Osteoblast (primary cell): ENCODE measurements around the gene ABI3BP. TPM values are rescaled to one million over a fixed set of nuclear protein-coding genes. Genes with fewer than 3 reads are reported as not detected.

ENCODE experiments used
- DNase-seq: peaks from one replicate; pipeline ENCODE4 v3.0.0; 2011; ENCODE audit warnings: low spot score, mixed read lengths; ENCODE audit not compliant: insufficient read length; ENCODE audit errors: missing footprints
- H2AFZ ChIP-seq: 2 replicates; pipeline ENCODE4 v1.6.0; 2011; ENCODE audit warnings: mild to moderate bottlenecking, low read length
- H3K27ac ChIP-seq: 2 replicates; pipeline ENCODE4 v1.5.1; 2011; ENCODE audit warnings: mild to moderate bottlenecking, low read depth, low read length, moderate library complexity
- H3K27me3 ChIP-seq: 2 replicates; pipeline ENCODE4 v1.6.0; 2012; ENCODE audit warnings: mild to moderate bottlenecking, control low read depth, inconsistent platforms, low read length, moderate library complexity; ENCODE audit not compliant: insufficient read depth
- H3K36me3 ChIP-seq: 2 replicates; pipeline ENCODE4 v1.5.1; 2011; ENCODE audit warnings: mild to moderate bottlenecking, low read length, control low read depth, moderate library complexity; ENCODE audit not compliant: insufficient read depth
- H3K4me1 ChIP-seq: 2 replicates; pipeline ENCODE4 v1.5.1; 2011; ENCODE audit warnings: mild to moderate bottlenecking, low read length, control low read depth, moderate library complexity; ENCODE audit not compliant: insufficient read depth
- H3K4me2 ChIP-seq: 2 replicates; pipeline ENCODE4 v1.6.0; 2011; ENCODE audit warnings: mild to moderate bottlenecking, low read length; ENCODE audit not compliant: insufficient read depth
- H3K4me3 ChIP-seq: fragments of 200-600 bp; sonication (generic); 3 replicates; pipeline ENCODE4 v1.5.1; 2012; ENCODE audit warnings: mild to moderate bottlenecking, low read length, inconsistent platforms; ENCODE audit not compliant: insufficient read depth
- H3K79me2 ChIP-seq: 2 replicates; pipeline ENCODE4 v1.6.0; 2012; ENCODE audit warnings: mild to moderate bottlenecking, low read length, control low read depth, inconsistent platforms; ENCODE audit not compliant: insufficient read depth
- H3K9me3 ChIP-seq: 2 replicates; pipeline ENCODE4 v1.5.1; 2011; ENCODE audit warnings: low read depth, low read length, control low read depth
- H4K20me1 ChIP-seq: 2 replicates; pipeline ENCODE4 v1.6.0; 2012; ENCODE audit warnings: mild to moderate bottlenecking, low read length, control low read depth; ENCODE audit not compliant: insufficient read depth
- CTCF ChIP-seq: IDR thresholded peaks from 2 replicates; pipeline ENCODE4 v1.5.1; 2011; ENCODE audit warnings: mild to moderate bottlenecking, low read depth, low read length, moderate library complexity; ENCODE audit errors: extremely low read depth
- total RNA-seq: library from RNA; depleted of rRNA; stranded (reverse); fragments of >200 nt; gene quantifications from 2 replicates; pipeline ENCODE4 v1.2.3, GENCODE V29; 2012

ABI3BP gene
- total RNA-seq, 1 donor, result 130 TPM

DNA sequence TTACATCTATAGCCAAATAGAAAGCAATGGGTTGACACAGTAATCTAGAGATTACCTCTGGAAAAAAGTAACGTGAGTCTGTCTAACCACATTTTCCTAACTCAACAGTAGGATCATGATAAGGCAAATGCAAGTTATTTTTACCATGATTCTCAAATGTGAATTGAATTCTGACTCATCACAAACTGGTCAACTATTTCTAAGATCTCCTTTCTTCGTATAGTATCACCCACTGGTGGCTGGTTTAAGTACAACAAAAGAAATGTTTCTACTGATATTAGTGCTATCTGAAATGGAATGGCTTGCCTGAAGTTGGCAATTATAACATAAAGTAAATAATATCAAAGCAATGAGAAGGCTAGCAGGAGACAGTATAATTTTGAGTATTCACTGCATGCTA is 102.2 kb downstream of the ABI3BP start:
- Histone ChIP-seq H3K27ac (peak overlapping the region; percentile 36), H3K4me2 (no peak overlapping the region), H3K9me3 (no peaks in the 10 kb centered on the region), H3K36me3 (peaks cover 13% of the 10 kb centered on the region), H3K4me1 (peaks cover 22% of the 10 kb centered on the region), H2AFZ (no peak overlapping the region), H4K20me1 (no peaks in the 10 kb centered on the region), H3K4me3 (no peak overlapping the region), H3K79me2 (peaks cover 12% of the 10 kb centered on the region), H3K27me3 (no peaks in the 10 kb centered on the region)
- DNase-seq, result peak; percentile 38
- peak; percentile 66 for TF ChIP-seq CTCF

- Histone ChIP-seq H3K27me3 (no peaks in the 10 kb centered on the region), H3K79me2 (peaks cover 10% of the 10 kb centered on the region), H3K4me2 (no peak overlapping the region), H4K20me1 (no peaks in the 10 kb centered on the region), H2AFZ (no peak overlapping the region), H3K4me1 (peaks cover 22% of the 10 kb centered on the region), H3K27ac (peak overlapping the region; percentile 3), H3K4me3 (no peak overlapping the region), H3K36me3 (peaks cover 13% of the 10 kb centered on the region), H3K9me3 (no peaks in the 10 kb centered on the region)
- no peak for TF ChIP-seq CTCF
- DNase-seq, result no peak
Observed at GRCh38 chr3:100888881-100889280, 104.3 kb downstream of the ABI3BP start.

GRCh38 chr3:100882571-100882984 is 110.6 kb downstream of the ABI3BP start:
- Histone ChIP-seq H3K4me2 (no peak overlapping the region), H3K36me3 (peaks cover 6% of the 10 kb centered on the region), H3K79me2 (no peaks in the 10 kb centered on the region), H3K27me3 (no peaks in the 10 kb centered on the region), H3K9me3 (no peaks in the 10 kb centered on the region), H3K27ac (peak overlapping the region; percentile 75), H2AFZ (no peak overlapping the region), H3K4me1 (peaks cover 12% of the 10 kb centered on the region), H3K4me3 (no peak overlapping the region), H4K20me1 (no peaks in the 10 kb centered on the region)
- DNase-seq, result peak; percentile 82
- TF ChIP-seq CTCF, result no peak

DNA sequence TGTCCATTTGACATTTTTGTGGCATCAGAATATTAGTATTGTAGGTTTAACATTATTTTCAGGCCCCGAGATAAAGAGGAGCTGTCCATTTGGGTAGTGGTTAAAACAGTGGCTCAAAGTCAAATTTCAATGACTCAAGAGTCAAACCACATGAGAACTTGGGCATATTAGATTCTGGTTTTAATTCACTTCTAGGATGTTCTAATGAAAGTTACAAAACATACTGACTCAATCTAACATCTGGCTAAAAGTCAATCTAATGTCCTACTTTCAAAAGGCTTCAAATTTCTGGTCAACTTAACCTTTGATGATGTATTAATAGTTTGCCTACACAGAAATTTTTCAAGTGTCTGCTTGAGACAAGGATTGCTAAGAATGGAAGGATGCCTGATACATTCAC is 112.4 kb downstream of the ABI3BP start:
- TF ChIP-seq CTCF, result no peak
- no peak for DNase-seq

More for the DNA sequence above, 112.4 kb downstream of the ABI3BP start:
- H3K4me3 ChIP-seq, result no peak overlapping the region
- no peaks in the 10 kb centered on the region for H4K20me1 ChIP-seq
- no peak overlapping the region for H3K27ac ChIP-seq
- no peak overlapping the region for H2AFZ ChIP-seq
- H3K4me1 ChIP-seq, result peaks cover 18% of the 10 kb centered on the region
- no peaks in the 10 kb centered on the region for H3K27me3 ChIP-seq
- no peaks in the 10 kb centered on the region for H3K9me3 ChIP-seq
- H3K36me3 ChIP-seq, result peaks cover 1% of the 10 kb centered on the region
- peaks cover 2% of the 10 kb centered on the region for H3K79me2 ChIP-seq
- H3K4me2 ChIP-seq, result no peak overlapping the region
